ENCODE results near the gene CHCHD5. TPM values are rescaled to one million over a fixed set of nuclear protein-coding genes. Genes with fewer than 3 reads are reported as not detected.

The CHCHD5 gene
- total RNA-seq, 1 experiment from 2014 or later: 18.0 TPM

GRCh38 chr2:112583497-112584133 is 794 bp upstream of the CHCHD5 start:
- H3K27me3 Mint-ChIP-seq (ENCODE audit: unreplicated experiment): no peaks in the 10 kb centered on the region
- CTCF ChIA-PET: no interaction called here
- peaks cover 32% of the 10 kb centered on the region for H3K36me3 Mint-ChIP-seq (ENCODE audit: insufficient read depth, unreplicated experiment)
- no peak for DNase-seq
- TF ChIP-seq CTCF (IDR thresholded peaks at IDR 0.05; ENCODE audit: unreplicated experiment): no peak
- H3K4me3 Mint-ChIP-seq (ENCODE audit: low read depth, unreplicated experiment): peak overlapping the region; percentile 83
- no TSS peak for BruUV-seq (replicated peaks)
- no peaks in the 10 kb centered on the region for H3K9me3 Mint-ChIP-seq (ENCODE audit: low read depth, unreplicated experiment)
- H3K27ac Mint-ChIP-seq (ENCODE audit: unreplicated experiment): peak overlapping the region; percentile 96
- intact Hi-C loops (cut with micrococcal nuclease; ENCODE audit: unreplicated experiment): loop anchor here (10.0 kb wide), 2 partner anchors 99 to 699 kb away; partner anchors contain the start of genes ANAPC1 and TTL
- peaks cover 19% of the 10 kb centered on the region for H3K4me1 Mint-ChIP-seq (ENCODE audit: low read depth, unreplicated experiment)

- Mint-ChIP-seq H3K27me3 (ENCODE audit: unreplicated experiment) (no peaks in the 10 kb centered on the region), H3K27ac (ENCODE audit: unreplicated experiment) (peak overlapping the region; percentile 96), H3K9me3 (ENCODE audit: low read depth, unreplicated experiment) (no peaks in the 10 kb centered on the region), H3K36me3 (ENCODE audit: insufficient read depth, unreplicated experiment) (peaks cover 32% of the 10 kb centered on the region), H3K4me1 (ENCODE audit: low read depth, unreplicated experiment) (peaks cover 19% of the 10 kb centered on the region), H3K4me3 (ENCODE audit: low read depth, unreplicated experiment) (peak overlapping the region; percentile 83)
- DNase-seq: no peak
- no peak for TF ChIP-seq CTCF (IDR thresholded peaks at IDR 0.05; ENCODE audit: unreplicated experiment)
- intact Hi-C loops (cut with micrococcal nuclease; ENCODE audit: unreplicated experiment): loop anchor here (10.0 kb wide), 2 partner anchors 100 to 700 kb away; partner anchors contain the start of genes ANAPC1 and TTL
- CTCF ChIA-PET: interaction anchor here (0.6 to 1.0 kb wide), 3 partner anchors 43 to 142 kb away, joined by 5 to 6 read pairs (median 5); no protein-coding TSS in a partner anchor
- no TSS peak for BruUV-seq (replicated peaks)
Measured at GRCh38 chr2:112584891-112585250, 462 bp downstream of the CHCHD5 start.

- CTCF ChIA-PET: no interaction called here
- BruUV-seq (replicated peaks): no TSS peak
- no peaks in the 10 kb centered on the region for H3K9me3 Mint-ChIP-seq (ENCODE audit: low read depth, unreplicated experiment)
- no peaks in the 10 kb centered on the region for H3K27me3 Mint-ChIP-seq (ENCODE audit: unreplicated experiment)
- TF ChIP-seq CTCF (IDR thresholded peaks at IDR 0.05; ENCODE audit: unreplicated experiment): no peak
- H3K4me1 Mint-ChIP-seq (ENCODE audit: low read depth, unreplicated experiment): peaks cover 19% of the 10 kb centered on the region
- H3K27ac Mint-ChIP-seq (ENCODE audit: unreplicated experiment): peak overlapping the region; percentile 96
- H3K4me3 Mint-ChIP-seq (ENCODE audit: low read depth, unreplicated experiment): peak overlapping the region; percentile 83
- peaks cover 32% of the 10 kb centered on the region for H3K36me3 Mint-ChIP-seq (ENCODE audit: insufficient read depth, unreplicated experiment)
- intact Hi-C loops (cut with micrococcal nuclease; ENCODE audit: unreplicated experiment): loop anchor here (10.0 kb wide), 2 partner anchors 101 to 701 kb away; partner anchors contain the start of genes ANAPC1 and TTL
- DNase-seq: no peak
Measured at GRCh38 chr2:112585400-112585799, 991 bp downstream of the CHCHD5 start.

- Mint-ChIP-seq H3K4me1 (ENCODE audit: low read depth, unreplicated experiment) (peaks cover 21% of the 10 kb centered on the region), H3K9me3 (ENCODE audit: low read depth, unreplicated experiment) (no peaks in the 10 kb centered on the region), H3K27me3 (ENCODE audit: unreplicated experiment) (no peaks in the 10 kb centered on the region), H3K4me3 (ENCODE audit: low read depth, unreplicated experiment) (no peak overlapping the region), H3K36me3 (ENCODE audit: insufficient read depth, unreplicated experiment) (peaks cover 30% of the 10 kb centered on the region), H3K27ac (ENCODE audit: unreplicated experiment) (no peak overlapping the region)
- CTCF ChIA-PET: no interaction called here
- no peak for DNase-seq
- intact Hi-C loops (cut with micrococcal nuclease; ENCODE audit: unreplicated experiment): loop anchor here (10.0 kb wide), 2 partner anchors 101 to 701 kb away; partner anchors contain the start of genes ANAPC1 and TTL
- TF ChIP-seq CTCF (IDR thresholded peaks at IDR 0.05; ENCODE audit: unreplicated experiment): no peak
- BruUV-seq (replicated peaks): no TSS peak
Measured at GRCh38 chr2:112585873-112586464, 1.6 kb downstream of the CHCHD5 start.

Measured in Calu3 (cell line).